HG02973 (cell line): ENCODE data around the gene B9D1.

Experiments
- ATAC-seq: cut with Tn5 transposase; IDR thresholded peaks from one replicate; pipeline ENCODE4 v1.9.1; 2021; ENCODE audit warnings: moderate library complexity; ENCODE audit not compliant: unreplicated experiment

Gene B9D1

GRCh38 chr17:19377602-19378415 is 15.3 kb upstream of the B9D1 start:
- ATAC-seq: peak; percentile 88

- ATAC-seq: no peak
Observed at GRCh38 chr17:19376811-19377210, 14.3 kb upstream of the B9D1 start.

- ATAC-seq: no peak
Observed at GRCh38 chr17:19375732-19376131, 13.2 kb upstream of the B9D1 start.

GRCh38 chr17:19374136-19374535 is 11.6 kb upstream of the B9D1 start:
- no peak for ATAC-seq

- no peak for ATAC-seq
Observed at GRCh38 chr17:19372866-19373504, 10.5 kb upstream of the B9D1 start.

- ATAC-seq: no peak
Observed at GRCh38 chr17:19372439-19372838, 9.9 kb upstream of the B9D1 start.

- ATAC-seq: no peak
Observed at GRCh38 chr17:19372011-19372370, 9.5 kb upstream of the B9D1 start.

GRCh38 chr17:19371259-19372010 is 8.9 kb upstream of the B9D1 start:
- no peak for ATAC-seq

- peak; percentile 41 for ATAC-seq
Observed at GRCh38 chr17:19370493-19370960, 8.0 kb upstream of the B9D1 start.

- ATAC-seq: no peak
Observed at GRCh38 chr17:19369846-19370492, 7.4 kb upstream of the B9D1 start.

- no peak for ATAC-seq
Observed at GRCh38 chr17:19369107-19369778, 6.7 kb upstream of the B9D1 start.

GRCh38 chr17:19368229-19368628 is 5.7 kb upstream of the B9D1 start:
- ATAC-seq: no peak

GRCh38 chr17:19366637-19366972 is 4.1 kb upstream of the B9D1 start:
- no peak for ATAC-seq

GRCh38 chr17:19365833-19366636 is 3.5 kb upstream of the B9D1 start:
- no peak for ATAC-seq

- no peak for ATAC-seq
Observed at GRCh38 chr17:19365499-19365817, 2.9 kb upstream of the B9D1 start.

GRCh38 chr17:19364699-19365498 is 2.4 kb upstream of the B9D1 start:
- no peak for ATAC-seq

GRCh38 chr17:19363460-19364035 is 1.0 kb upstream of the B9D1 start:
- ATAC-seq: no peak

- ATAC-seq: no peak
Observed at GRCh38 chr17:19363114-19363438, 553 bp upstream of the B9D1 start.

GRCh38 chr17:19361944-19362276 is 613 bp downstream of the B9D1 start:
- ATAC-seq: no peak
